GM19324 (cell line): ENCODE data around the gene SPACDR.
"Not testable (repeated sequence)": the region's sequence is repeated elsewhere in the genome, so short reads cannot be mapped to it uniquely, and the experiment has no call there.

ENCODE experiments used
- ATAC-seq: cut with Tn5 transposase; IDR thresholded peaks from one replicate; pipeline ENCODE4 v1.9.1; 2021; ENCODE audit warnings: mild to moderate bottlenecking, moderate library complexity; ENCODE audit not compliant: unreplicated experiment, low FRiP score

SPACDR gene

GRCh38 chr7:100467638-100468373 is 3.7 kb upstream of the SPACDR start:
- no peak for ATAC-seq

DNA sequence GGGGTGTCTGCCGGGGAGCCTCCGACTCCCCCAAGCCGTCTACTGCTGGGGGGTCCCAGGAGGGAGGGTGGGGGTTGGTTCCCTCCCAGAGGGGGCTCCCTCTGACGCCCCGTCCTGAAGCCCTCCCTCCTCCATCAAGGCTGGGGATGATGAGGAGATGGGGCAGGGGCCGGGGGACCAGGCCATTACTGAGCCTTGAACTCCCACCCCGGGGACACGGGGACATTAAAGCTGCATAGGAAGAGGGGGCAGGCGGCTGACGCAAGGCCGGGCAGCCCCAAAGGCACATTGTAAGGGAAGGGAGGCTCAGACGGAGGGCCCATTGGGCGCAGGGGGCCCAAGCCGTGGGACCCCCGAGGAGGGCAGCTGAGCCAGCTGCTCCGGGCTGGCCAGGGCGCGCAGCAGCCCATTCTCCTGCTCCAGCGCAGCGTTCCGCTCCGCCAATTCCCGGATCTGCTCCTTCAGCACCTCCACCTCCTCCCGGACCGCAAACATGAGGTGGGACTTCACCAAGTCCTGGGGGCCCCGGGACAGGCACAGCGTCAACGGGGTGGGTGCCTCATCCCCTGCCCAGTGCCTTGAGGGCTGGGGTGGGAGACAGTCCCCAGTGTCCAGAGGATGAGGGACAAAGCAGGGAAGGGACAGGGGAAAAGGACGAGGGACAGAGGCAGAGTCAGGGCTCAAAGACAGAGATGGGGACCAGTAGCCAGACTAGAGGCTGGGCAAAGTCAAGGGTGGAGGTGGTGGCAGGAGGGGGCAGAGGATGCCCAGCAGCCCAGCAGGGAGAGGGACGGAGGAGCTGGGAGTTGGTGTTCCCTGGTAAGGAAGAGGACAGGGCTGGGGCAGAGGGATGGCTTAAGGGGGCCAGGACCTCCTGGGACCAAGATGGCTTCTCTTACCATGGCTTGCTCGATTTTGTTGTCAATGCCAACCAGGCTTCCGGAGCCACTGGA is 2.9 kb upstream of the SPACDR start:
- no peak for ATAC-seq

DNA sequence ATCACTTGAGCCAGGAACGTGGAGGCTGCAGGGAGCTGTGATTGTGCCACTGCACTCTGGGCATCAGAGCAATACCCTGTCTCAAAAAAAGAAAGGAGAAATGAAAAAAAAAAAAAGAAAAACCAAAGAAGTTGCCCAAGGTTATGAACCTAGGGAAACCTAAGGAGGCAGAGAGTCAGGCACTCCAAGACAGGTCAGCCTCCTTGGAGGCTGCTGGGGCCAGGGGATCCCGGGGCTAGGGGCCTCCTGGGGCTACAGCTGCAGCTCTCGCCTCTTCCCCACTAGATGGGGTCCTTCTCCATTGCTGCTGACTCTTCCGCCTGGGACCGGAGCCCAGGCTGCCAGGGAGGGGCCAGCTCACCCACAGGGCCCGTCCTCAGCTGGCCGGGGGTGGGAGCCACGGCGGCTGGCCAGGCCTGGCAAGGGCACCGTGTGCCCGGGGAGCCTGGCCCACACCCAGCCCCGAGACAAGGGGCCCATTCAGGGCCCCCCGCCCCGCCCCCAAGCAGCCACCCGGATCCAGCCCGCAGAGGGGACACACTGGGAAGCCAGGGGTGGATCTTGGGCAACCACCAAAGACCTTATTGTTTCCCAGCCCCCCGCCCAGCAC is 1.7 kb upstream of the SPACDR start:
- ATAC-seq = no peak

- no peak for ATAC-seq
Measured at GRCh38 chr7:100465299-100465698, 1.2 kb upstream of the SPACDR start.

- ATAC-seq = no peak
Measured at GRCh38 chr7:100464791-100465190, 731 bp upstream of the SPACDR start.

- no peak for ATAC-seq
Measured at GRCh38 chr7:100457033-100457432, 7.0 kb downstream of the SPACDR start.

DNA sequence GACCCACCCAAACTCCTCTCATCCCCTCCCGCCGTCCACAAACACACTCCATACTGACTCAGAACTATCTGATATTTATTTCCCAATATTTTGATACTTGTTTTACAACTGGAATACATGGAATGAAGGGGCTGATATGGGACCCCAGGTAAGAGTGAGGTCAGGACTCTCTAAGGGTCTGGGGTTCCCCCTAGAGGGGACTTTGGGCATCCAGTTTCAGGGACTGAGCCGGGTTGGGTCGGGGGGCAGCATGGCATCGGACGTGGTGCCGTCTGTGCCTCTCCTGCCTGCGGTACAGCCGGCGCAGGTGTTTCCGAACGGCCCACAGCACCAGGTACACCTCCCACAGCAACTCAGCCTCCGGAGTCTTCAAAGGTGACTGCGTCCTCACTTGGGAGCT is 7.5 kb downstream of the SPACDR start:
- ATAC-seq = no peak

GRCh38 chr7:100455206-100455605 is 8.9 kb downstream of the SPACDR start:
- ATAC-seq = no peak

- ATAC-seq = not testable (repeated sequence)
Measured at GRCh38 chr7:100453854-100454253, 10.2 kb downstream of the SPACDR start.

DNA sequence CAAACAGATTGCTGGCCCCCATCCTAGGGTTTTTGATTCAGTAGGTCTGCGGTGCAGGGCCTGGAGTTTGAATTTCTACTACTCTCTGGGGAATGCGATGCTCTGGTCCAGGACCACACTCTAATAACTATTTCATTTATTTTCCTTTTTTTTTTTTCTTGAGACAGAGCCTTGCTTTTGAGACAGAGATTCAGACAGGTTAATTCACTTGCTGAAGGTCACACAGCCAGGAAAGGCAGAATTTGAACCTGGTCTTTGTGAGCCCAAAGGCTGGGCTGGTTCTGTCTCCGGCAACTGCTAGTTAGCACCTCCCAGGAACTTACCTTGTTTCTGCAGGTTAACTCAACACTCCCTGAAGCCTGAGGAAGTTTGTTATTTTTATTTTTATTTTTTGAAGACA is 11.5 kb downstream of the SPACDR start:
- no peak for ATAC-seq

- no peak for ATAC-seq
Measured at GRCh38 chr7:100449190-100449795, 14.8 kb downstream of the SPACDR start.

GRCh38 chr7:100447363-100447762 is 16.7 kb downstream of the SPACDR start:
- not testable (repeated sequence) for ATAC-seq

DNA sequence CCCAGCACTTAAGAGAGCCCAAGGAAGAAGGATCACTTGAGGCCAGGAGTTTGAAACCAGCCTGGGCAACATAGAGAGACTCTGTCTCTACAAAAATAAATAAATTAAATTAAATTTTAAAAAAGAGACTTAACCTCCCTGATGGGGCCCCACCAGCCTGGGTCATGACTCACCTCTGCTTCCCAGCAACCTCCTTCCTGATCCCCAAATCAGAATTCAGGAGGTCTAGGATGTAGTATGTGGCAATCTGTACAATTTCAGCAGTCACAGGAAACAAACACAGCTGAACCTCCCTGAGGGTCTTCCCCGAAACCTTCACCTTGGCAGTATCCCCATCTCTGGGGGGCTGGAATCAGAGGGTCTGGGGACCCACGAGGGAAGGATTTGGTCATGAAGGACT is 18.0 kb downstream of the SPACDR start:
- no peak for ATAC-seq

DNA sequence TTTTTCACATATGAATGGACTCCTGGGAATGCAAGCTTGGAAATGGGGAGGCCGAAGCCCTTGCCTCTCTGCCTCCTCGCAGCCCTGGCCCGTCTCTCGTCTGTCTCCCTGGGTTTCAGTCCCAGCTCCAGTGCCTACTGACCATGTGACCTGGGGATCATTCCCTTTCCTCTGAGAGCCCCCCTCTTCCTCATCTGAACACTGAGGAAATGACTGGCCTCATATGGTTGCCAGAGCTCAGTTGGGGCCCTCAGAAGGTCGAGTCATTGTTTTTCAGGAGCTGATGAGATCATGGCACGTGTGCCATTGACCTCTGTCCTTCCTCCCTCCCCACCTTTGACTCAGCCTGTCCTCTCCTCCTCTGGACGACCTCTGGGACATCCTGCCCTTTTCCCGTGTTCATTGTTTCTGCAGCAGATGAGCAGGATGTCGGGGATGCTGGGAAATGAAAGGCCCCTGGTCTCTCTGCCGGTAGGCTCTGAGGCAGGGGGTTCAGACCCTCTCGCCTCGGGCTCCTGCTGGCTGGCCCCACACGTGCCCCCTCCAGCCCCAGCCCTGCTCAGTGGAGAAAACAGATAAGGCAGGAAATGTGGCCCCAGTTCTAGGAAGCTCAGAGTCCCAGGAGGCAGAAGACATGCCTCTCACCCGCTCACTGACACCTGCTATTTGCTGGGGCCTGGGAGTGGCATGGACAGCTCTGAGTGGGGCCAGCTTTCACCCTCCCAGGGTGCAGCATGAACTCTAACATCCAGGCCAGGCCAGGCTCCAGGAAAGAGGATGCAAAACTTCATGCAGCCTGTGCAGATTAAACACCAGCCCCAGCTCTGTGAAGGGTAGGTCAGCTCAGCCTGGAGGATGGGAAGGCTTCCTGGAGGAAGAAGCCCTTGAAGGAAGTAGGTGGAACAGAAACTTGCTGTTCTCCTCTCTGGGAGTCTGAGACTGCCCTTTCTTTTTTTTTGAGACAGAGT is 19.5 kb downstream of the SPACDR start:
- no peak for ATAC-seq

- ATAC-seq = no peak
Measured at GRCh38 chr7:100443096-100443840, 20.8 kb downstream of the SPACDR start.

DNA sequence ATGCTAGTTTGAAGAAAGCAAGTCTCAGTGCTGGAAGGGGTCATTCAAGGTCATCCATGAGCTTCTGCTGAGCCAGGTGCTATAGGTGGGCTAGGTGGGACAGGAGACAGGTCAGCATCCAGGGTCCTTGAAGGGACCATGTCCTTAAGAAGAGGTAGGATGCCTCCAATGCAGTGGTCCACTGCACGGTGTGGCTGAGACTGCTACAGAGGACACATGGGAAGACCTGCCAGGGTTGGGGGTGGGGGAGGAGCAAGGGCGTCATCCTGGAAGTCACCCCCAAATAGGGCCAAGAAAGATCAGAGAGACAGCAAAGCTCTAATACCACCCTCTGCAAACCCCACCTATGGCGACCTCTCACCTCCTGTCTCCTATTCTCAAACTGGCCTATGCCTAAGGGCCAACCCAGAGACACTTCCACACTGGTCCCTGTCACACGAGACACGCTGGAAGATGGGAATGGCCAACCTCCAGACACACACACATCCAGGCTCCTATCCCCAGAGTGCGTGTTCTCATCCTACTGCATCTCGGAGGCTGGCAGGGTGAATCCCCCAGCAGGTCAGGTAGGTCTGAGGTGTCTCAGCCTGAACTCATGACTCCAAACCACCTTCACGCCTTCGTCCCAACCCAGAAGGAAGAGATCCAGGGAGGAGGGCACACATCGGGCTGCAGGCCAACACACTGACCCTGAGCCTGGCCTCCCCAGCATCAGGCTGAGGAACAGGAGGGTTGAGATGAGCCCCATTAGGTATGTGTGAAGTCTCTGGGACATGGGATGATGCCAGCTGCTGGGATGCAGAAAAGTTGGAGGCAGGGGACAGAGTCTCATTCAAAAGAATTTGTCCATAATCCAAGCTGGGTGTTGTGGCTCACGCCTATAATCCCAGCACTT is 22.2 kb downstream of the SPACDR start:
- no peak for ATAC-seq

DNA sequence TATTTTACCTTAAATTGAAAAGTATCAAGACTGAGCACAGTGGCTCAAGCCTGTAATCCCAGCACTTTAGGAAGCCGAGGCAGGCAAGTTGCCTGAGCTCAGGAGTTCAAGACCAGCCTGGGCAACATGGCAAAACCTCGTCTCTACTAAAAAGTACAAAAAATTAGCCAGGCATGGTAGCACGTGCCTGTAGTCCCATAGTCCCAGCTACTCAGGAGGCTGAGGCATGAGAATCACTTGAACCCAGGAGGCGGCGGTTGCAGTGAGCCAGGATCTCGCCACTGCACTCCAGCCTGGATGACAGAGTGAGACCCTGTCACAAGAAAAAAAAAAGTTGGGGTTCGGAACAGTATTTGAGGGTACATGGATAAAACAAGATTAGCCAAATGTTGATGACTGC is 24.8 kb downstream of the SPACDR start:
- not testable (repeated sequence) for ATAC-seq

- ATAC-seq = not testable (repeated sequence)
Measured at GRCh38 chr7:100438731-100439130, 25.3 kb downstream of the SPACDR start.
